Urinary bladder (tissue), 4 donors: Measurements from ENCODE around the gene UTP25. TPM values are rescaled to one million over a fixed set of nuclear protein-coding genes. Genes with fewer than 3 reads are reported as not detected.
"Not testable (repeated sequence)": the region's sequence is repeated elsewhere in the genome, so short reads cannot be mapped to it uniquely, and the experiment has no call there.

Experiments
- DNase-seq: peaks from one replicate; pipeline ENCODE4 v3.0.0-alpha.2; 2015; ENCODE audit errors: extremely low spot score
- H3K27ac ChIP-seq: one replicate; pipeline ENCODE4 v1.5.1; 2013; ENCODE audit warnings: low read depth, mild to moderate bottlenecking, moderate library complexity
- H3K36me3 ChIP-seq: one replicate; pipeline ENCODE4 v1.6.1; 2013; ENCODE audit warnings: mild to moderate bottlenecking, moderate library complexity; ENCODE audit not compliant: insufficient read depth
- H3K4me1 ChIP-seq: one replicate; pipeline ENCODE4 v1.6.1; 2013; ENCODE audit warnings: mild to moderate bottlenecking, moderate library complexity; ENCODE audit not compliant: insufficient read depth
- H3K4me3 ChIP-seq: one replicate; pipeline ENCODE4 v1.5.1; 2013; ENCODE audit warnings: low read depth, low read length
- WGBS: extraction: QIAGEN DNeasy Blood & Tissue Kit; methylation state at CpG from one replicate; pipeline ENCODE4 v1.1.7; 2013; 5-methylcytosine and 5-hydroxymethylcytosine counted together
- polyA plus RNA-seq: library from polyadenylated mRNA; stranded (reverse); fragments of 200-250 nt; gene quantifications from one replicate; pipeline ENCODE4 v1.2.3, GENCODE V29; 2013
- total RNA-seq: library from RNA; depleted of rRNA; stranded (reverse); fragments of >200 nt; gene quantifications from one replicate; pipeline ENCODE4 v1.2.3, GENCODE V29; 2014
- donor health status: healthy with polysubstance abuse.
- donor health status: healthy.

UTP25 gene
- 10.5 TPM for total RNA-seq
- polyA plus RNA-seq: 4.3 TPM

GRCh38 chr1:209827384-209828262, at the start of gene UTP25:
UTP25 (plus strand) TSS chr1:209827972; CDS start chr1:209828064, 92 bp downstream.
- WGBS: 18% methylated on average over 51 of the region's 51 CpGs
- peak; percentile 91 for DNase-seq

GRCh38 chr1:209778102-209778501, 49.7 kb upstream of the UTP25 start:
- H3K27ac ChIP-seq: no peak overlapping the region
- H3K4me1 ChIP-seq: no peaks in the 10 kb centered on the region
- WGBS: 93% methylated on average over 1 of the region's 1 CpG
- no peak for DNase-seq
- H3K36me3 ChIP-seq: no peaks in the 10 kb centered on the region
- H3K4me3 ChIP-seq: no peak overlapping the region

More at GRCh38 chr1:209827384-209828262, at the start of gene UTP25:
- Histone ChIP-seq H3K27ac (peak within 1 kb of the TSS; percentile 67), H3K36me3 (peaks cover 4% of the 10 kb centered on the region), H3K4me1 (no peaks in the 10 kb centered on the region), H3K4me3 (peak within 1 kb of the TSS; percentile 77)

- Histone ChIP-seq H3K36me3 (no peaks in the 10 kb centered on the region), H3K4me3 (no peak overlapping the region), H3K4me1 (no peaks in the 10 kb centered on the region), H3K27ac (no peak overlapping the region)
- 87% methylated on average over 4 of the region's 4 CpGs for WGBS
- no peak for DNase-seq
Measured at GRCh38 chr1:209780268-209780667, 47.5 kb upstream of the UTP25 start.

GRCh38 chr1:209783386-209783785, 44.4 kb upstream of the UTP25 start:
- no peak overlapping the region for H3K4me3 ChIP-seq
- H3K27ac ChIP-seq: no peak overlapping the region
- WGBS: 57% methylated on average over 6 of the region's 6 CpGs
- H3K36me3 ChIP-seq: no peaks in the 10 kb centered on the region
- DNase-seq: no peak
- no peaks in the 10 kb centered on the region for H3K4me1 ChIP-seq

- WGBS: 4% methylated on average over 48 of the region's 48 CpGs
- Histone ChIP-seq H3K4me3 (peak within 1 kb of the TSS; percentile 45), H3K36me3 (no peaks in the 10 kb centered on the region), H3K4me1 (no peaks in the 10 kb centered on the region), H3K27ac (peak within 1 kb of the TSS; percentile 71)
- peak; percentile 96 for DNase-seq
Measured at GRCh38 chr1:209784265-209785169, 43.3 kb upstream of the UTP25 start, which contains the start of gene C1orf74. C1orf74 (minus strand) TSS chr1:209784559; CDS start chr1:209783634, 925 bp downstream.

- no peak overlapping the region for H3K27ac ChIP-seq
- DNase-seq: no peak
- no peaks in the 10 kb centered on the region for H3K36me3 ChIP-seq
- 91% methylated on average over 4 of the region's 4 CpGs for WGBS
- no peaks in the 10 kb centered on the region for H3K4me1 ChIP-seq
- no peak overlapping the region for H3K4me3 ChIP-seq
Measured at GRCh38 chr1:209785592-209785991, 42.2 kb upstream of the UTP25 start.

GRCh38 chr1:209786146-209786545, 41.6 kb upstream of the UTP25 start:
- H3K27ac ChIP-seq: no peak overlapping the region
- 20% methylated on average over 4 of the region's 4 CpGs for WGBS

GRCh38 chr1:209787551-209787950, 40.2 kb upstream of the UTP25 start:
- Histone ChIP-seq H3K27ac (no peak overlapping the region), H3K4me1 (no peaks in the 10 kb centered on the region), H3K36me3 (no peaks in the 10 kb centered on the region), H3K4me3 (no peak overlapping the region)
- DNase-seq: no peak
- 44% methylated on average over 2 of the region's 2 CpGs for WGBS

More at GRCh38 chr1:209786146-209786545, 41.6 kb upstream of the UTP25 start:
- Histone ChIP-seq H3K36me3 (no peaks in the 10 kb centered on the region), H3K4me1 (no peaks in the 10 kb centered on the region), H3K4me3 (no peak overlapping the region)
- no peak for DNase-seq

- DNase-seq: no peak
- WGBS: 87% methylated on average over 1 of the region's 1 CpG
- H3K27ac ChIP-seq: no peak overlapping the region
- no peaks in the 10 kb centered on the region for H3K36me3 ChIP-seq
- no peaks in the 10 kb centered on the region for H3K4me1 ChIP-seq
- no peak overlapping the region for H3K4me3 ChIP-seq
Measured at GRCh38 chr1:209789245-209789644, 38.5 kb upstream of the UTP25 start.

GRCh38 chr1:209790286-209791193, 37.2 kb upstream of the UTP25 start:
- no peak for DNase-seq
- WGBS: 90% methylated on average over 10 of the region's 10 CpGs
- Histone ChIP-seq H3K4me1 (no peaks in the 10 kb centered on the region), H3K4me3 (no peak overlapping the region), H3K27ac (no peak overlapping the region), H3K36me3 (no peaks in the 10 kb centered on the region)

GRCh38 chr1:209791920-209792319, 35.9 kb upstream of the UTP25 start:
- Histone ChIP-seq H3K4me1 (no peaks in the 10 kb centered on the region), H3K27ac (no peak overlapping the region), H3K36me3 (no peaks in the 10 kb centered on the region), H3K4me3 (no peak overlapping the region)
- WGBS: 53% methylated on average over 1 of the region's 1 CpG
- DNase-seq: no peak

GRCh38 chr1:209793711-209794110, 34.1 kb upstream of the UTP25 start:
- not testable (repeated sequence) for H3K4me3 ChIP-seq, H3K36me3 ChIP-seq, H3K4me1 ChIP-seq, H3K27ac ChIP-seq, DNase-seq
- 89% methylated on average over 3 of the region's 3 CpGs for WGBS
